RWPE2 (cell line): ENCODE results near the gene SGMS2.
A peak's percentile ranks its signal among the peaks of the same experiment; 100 is the strongest.

ENCODE experiments used
- ATAC-seq: fragments of 200-7000 bp; cut with Tn5 transposase; 3 replicates; pipeline ENCODE4 v1.9.1; 2021; ENCODE audit warnings: low read depth
- DNase-seq: peaks from one replicate; pipeline ENCODE4 v3.0.0-alpha.2; 2020; ENCODE audit warnings: low spot score
- H3K27ac ChIP-seq: fragments of 450-650 bp; 2 replicates; pipeline ENCODE4 v1.5.1; 2017; ENCODE audit warnings: mild to moderate bottlenecking; ENCODE audit not compliant: poor library complexity, severe bottlenecking
- H3K27me3 ChIP-seq: fragments of 250-450 bp; sonication (Bioruptor Pico); 2 replicates; pipeline ENCODE4 v1.5.1; 2021; ENCODE audit warnings: mild to moderate bottlenecking, moderate library complexity; ENCODE audit not compliant: insufficient read depth, poor library complexity, severe bottlenecking
- H3K36me3 ChIP-seq: fragments of 250-450 bp; sonication (Bioruptor Pico); 2 replicates; pipeline ENCODE4 v1.5.1; 2020; ENCODE audit warnings: low read depth, mild to moderate bottlenecking, moderate library complexity
- H3K4me1 ChIP-seq: fragments of 250-450 bp; sonication (Bioruptor Pico); 2 replicates; pipeline ENCODE4 v1.5.1; 2021; ENCODE audit warnings: mild to moderate bottlenecking, moderate library complexity; ENCODE audit not compliant: insufficient read depth, poor library complexity, severe bottlenecking
- H3K4me3 ChIP-seq: fragments of 250-450 bp; sonication (Bioruptor Pico); 2 replicates; pipeline ENCODE4 v1.5.1; 2021; ENCODE audit warnings: mild to moderate bottlenecking, moderate library complexity; ENCODE audit not compliant: severe bottlenecking
- H3K9me3 ChIP-seq: fragments of 250-450 bp; sonication (Bioruptor Pico); 2 replicates; pipeline ENCODE4 v1.5.1; 2021; ENCODE audit warnings: mild to moderate bottlenecking, moderate library complexity; ENCODE audit not compliant: severe bottlenecking
- TF ChIP-seq, protein P1 (sequence below): fragments of 450-650 bp; IDR thresholded peaks from one replicate; pipeline ENCODE4 v1.5.1; 2017; ENCODE audit warnings: mild to moderate bottlenecking, moderate library complexity; ENCODE audit not compliant: poor library complexity, severe bottlenecking

SGMS2 gene

DNA sequence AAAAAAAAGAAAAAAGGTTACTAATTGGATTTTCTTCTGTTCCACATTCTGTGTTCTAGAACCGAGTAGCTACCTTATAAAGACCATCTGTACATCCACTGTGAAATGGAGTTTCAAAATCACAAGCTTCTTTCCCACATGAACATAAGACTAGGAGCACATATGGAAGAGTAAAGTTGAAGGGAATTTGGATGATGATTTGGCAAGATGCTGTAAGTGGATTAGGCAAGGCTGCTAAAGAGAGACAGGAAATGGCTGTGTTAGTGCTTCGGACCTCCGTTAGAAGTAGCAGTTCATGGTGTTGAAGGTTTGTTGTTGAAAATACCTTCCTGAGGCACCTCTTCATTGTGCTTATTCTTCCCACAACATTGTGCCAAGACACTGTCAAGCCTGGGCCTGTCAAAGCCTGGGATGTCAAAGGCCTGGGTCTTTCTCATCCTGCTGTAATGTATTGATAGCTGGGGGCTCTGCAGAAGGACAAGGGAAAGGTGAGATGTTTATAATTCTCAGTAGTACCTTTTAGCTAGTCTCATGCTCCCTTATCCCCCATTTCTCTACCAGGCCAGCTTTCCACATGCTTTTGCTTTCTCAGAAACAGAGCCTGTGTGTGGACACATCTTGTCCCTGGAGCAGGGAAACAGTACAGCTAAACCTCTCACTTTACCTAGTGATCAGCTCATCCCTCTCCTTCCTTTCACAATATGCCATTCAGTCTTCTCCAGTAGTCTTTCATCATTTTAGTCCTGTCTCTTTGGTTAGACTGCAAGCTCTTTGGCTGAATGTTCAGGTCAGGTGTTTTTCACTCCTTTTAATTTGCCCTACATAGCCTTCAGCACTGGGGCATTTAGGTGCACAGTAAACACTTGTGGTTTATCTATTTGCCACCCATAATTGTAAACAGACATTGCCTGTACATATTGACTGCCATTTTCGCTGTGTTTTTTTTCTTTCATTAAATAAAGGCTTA, 68.7 kb downstream of the SGMS2 start:
- no peak for DNase-seq
- Histone ChIP-seq H3K27ac (peak overlapping the region; percentile 96), H3K4me1 (peaks cover 41% of the 10 kb centered on the region)

DNA sequence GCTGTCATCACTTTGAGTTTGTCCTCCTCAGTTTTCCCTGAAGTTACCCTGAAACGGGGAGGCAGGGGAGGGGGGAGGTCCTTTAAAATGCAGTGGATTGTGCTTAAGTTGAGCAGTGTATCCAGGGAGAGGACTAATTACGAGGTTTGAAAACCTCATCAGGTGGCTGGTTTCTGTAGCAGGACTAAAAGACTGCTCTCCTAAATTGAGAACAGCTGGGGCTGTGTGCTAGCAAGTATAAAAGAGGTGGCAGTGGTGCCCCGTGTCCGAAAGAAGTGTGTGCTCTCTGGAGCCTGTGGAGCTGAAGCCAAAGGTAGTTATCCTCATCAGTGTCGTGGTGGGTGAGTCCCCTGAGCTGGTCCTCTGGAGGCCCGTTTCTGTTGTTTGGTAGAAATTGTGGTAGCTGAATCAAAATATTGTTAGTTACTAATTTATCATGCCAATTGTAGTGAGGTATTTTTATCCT, 69.4 kb downstream of the SGMS2 start:
- no peak for DNase-seq
- no peak for ATAC-seq

More for the DNA sequence above, 68.7 kb downstream of the SGMS2 start:
- Histone ChIP-seq H3K4me3 (no peak overlapping the region), H3K36me3 (peaks cover 14% of the 10 kb centered on the region), H3K27me3 (no peaks in the 10 kb centered on the region), H3K9me3 (peaks cover 5% of the 10 kb centered on the region)
- no peak for ATAC-seq
- TF ChIP-seq, protein P1, sequence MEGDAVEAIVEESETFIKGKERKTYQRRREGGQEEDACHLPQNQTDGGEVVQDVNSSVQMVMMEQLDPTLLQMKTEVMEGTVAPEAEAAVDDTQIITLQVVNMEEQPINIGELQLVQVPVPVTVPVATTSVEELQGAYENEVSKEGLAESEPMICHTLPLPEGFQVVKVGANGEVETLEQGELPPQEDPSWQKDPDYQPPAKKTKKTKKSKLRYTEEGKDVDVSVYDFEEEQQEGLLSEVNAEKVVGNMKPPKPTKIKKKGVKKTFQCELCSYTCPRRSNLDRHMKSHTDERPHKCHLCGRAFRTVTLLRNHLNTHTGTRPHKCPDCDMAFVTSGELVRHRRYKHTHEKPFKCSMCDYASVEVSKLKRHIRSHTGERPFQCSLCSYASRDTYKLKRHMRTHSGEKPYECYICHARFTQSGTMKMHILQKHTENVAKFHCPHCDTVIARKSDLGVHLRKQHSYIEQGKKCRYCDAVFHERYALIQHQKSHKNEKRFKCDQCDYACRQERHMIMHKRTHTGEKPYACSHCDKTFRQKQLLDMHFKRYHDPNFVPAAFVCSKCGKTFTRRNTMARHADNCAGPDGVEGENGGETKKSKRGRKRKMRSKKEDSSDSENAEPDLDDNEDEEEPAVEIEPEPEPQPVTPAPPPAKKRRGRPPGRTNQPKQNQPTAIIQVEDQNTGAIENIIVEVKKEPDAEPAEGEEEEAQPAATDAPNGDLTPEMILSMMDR = no peak

DNA sequence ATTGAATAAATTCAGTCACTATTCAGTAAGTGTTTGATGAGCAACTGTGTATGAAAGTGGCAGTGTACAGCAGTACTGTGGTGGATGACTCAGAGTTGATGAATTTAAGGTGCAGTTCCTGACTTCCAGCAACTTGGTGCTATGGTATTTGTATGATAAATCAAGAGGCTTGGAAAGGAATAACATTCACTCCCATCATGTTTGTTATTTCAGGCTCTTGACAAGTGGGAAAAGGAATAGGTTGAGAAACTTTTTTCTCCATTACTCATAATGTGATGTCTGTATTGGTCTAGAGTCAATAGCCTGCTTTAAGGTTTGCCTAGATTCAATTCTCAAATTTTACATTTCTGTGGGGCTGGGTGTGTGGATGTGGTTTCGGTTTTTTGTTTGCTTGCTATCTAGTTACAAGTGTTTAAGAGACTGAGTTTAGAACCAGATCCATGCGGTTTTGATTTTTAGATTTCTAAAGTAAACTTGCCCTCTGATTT, 71.5 kb downstream of the SGMS2 start:
- TF ChIP-seq, protein P1 = no peak
- peaks cover 41% of the 10 kb centered on the region for H3K4me1 ChIP-seq
- H3K27me3 ChIP-seq = no peaks in the 10 kb centered on the region
- peaks cover 10% of the 10 kb centered on the region for H3K36me3 ChIP-seq
- DNase-seq (no peak), ATAC-seq (peak; percentile 97)
- H3K27ac ChIP-seq = peak overlapping the region; percentile 96
- H3K4me3 ChIP-seq = peak overlapping the region; percentile 2
- H3K9me3 ChIP-seq = no peaks in the 10 kb centered on the region

More for the DNA sequence above, 69.4 kb downstream of the SGMS2 start:
- Histone ChIP-seq H3K4me3 (no peak overlapping the region), H3K36me3 (peaks cover 10% of the 10 kb centered on the region), H3K27ac (peak overlapping the region; percentile 96), H3K9me3 (peaks cover 2% of the 10 kb centered on the region), H3K4me1 (peaks cover 41% of the 10 kb centered on the region), H3K27me3 (no peaks in the 10 kb centered on the region)
- TF ChIP-seq, protein P1 = no peak

- Histone ChIP-seq H3K27me3 (no peaks in the 10 kb centered on the region), H3K4me1 (peaks cover 41% of the 10 kb centered on the region), H3K9me3 (no peaks in the 10 kb centered on the region), H3K4me3 (peak overlapping the region; percentile 2), H3K27ac (peak overlapping the region; percentile 96), H3K36me3 (peaks cover 10% of the 10 kb centered on the region)
- ATAC-seq = no peak
- no peak for DNase-seq
- TF ChIP-seq, protein P1 = no peak
Measured at GRCh38 chr4:107896646-107897045, 71.9 kb downstream of the SGMS2 start.
